HEK293 (cell line): ENCODE measurements around the gene MSI2.
A peak's percentile ranks its signal among the peaks of the same experiment; 100 is the strongest.

Source experiments
- CTCF ChIA-PET: fragments of 350-600 bp; formaldehyde crosslinking; extraction: SDS; loops from one replicate; lab custom pipeline; 2021; ENCODE audit warnings: antibody characterized with exemption; lab: Yijun Ruan, JAX
- POLR2A ChIA-PET: fragments of 300-600 bp; formaldehyde crosslinking; extraction: SDS; loops from one replicate; lab custom pipeline; 2020; ENCODE audit warnings: antibody characterized with exemption, inconsistent platforms; lab: Yijun Ruan, JAX
- H3K27ac ChIP-seq: fragments of 200-500 bp; sonication (Bioruptor generic); 2 replicates; pipeline ENCODE4 v1.5.1; 2014; ENCODE audit warnings: low read depth, low read length, control low read depth, inconsistent platforms; ENCODE audit errors: extremely low read depth
- H3K36me3 ChIP-seq, 2 experiments: fragments of 200-500 bp in 1 of 2; sonication (Bioruptor generic) in 1 of 2; 1 replicate in 1 of 2; 2 replicates in 1 of 2; pipeline ENCODE4 v1.5.1; 2014 to 2017; ENCODE audit warnings: inconsistent platforms in 2 of 2, low read length in 2 of 2; ENCODE audit not compliant: control insufficient read depth in 2 of 2, insufficient read depth in 1 of 2
- H3K4me1 ChIP-seq: fragments of 200-500 bp; sonication (Bioruptor generic); 2 replicates; pipeline ENCODE4 v1.5.1; 2014; ENCODE audit warnings: mild to moderate bottlenecking, low read length, inconsistent platforms; ENCODE audit not compliant: control insufficient read depth, insufficient read depth
- H3K4me3 ChIP-seq: 2 replicates; pipeline ENCODE4 v1.5.1; 2011; ENCODE audit warnings: low read depth, mild to moderate bottlenecking, control low read depth, low read length, moderate library complexity
- H3K9me3 ChIP-seq: fragments of 200-500 bp; sonication (Bioruptor generic); 2 replicates; pipeline ENCODE4 v1.5.1; 2014; ENCODE audit warnings: low read depth, low read length, inconsistent platforms; ENCODE audit not compliant: control insufficient read depth, insufficient read depth
- FEZF1 ChIP-seq: fragments of 450-650 bp; formaldehyde crosslinking; IDR thresholded peaks from 2 replicates; pipeline ENCODE4 v1.5.1; 2016; ENCODE audit warnings: missing biosample characterization, missing genetic modification characterization
- HIC1 ChIP-seq: fragments of 450-650 bp; formaldehyde crosslinking; IDR thresholded peaks from 2 replicates; pipeline ENCODE4 v1.5.1; 2016; ENCODE audit warnings: missing biosample characterization, missing genetic modification characterization
- INSM2 ChIP-seq: fragments of 450-650 bp; formaldehyde crosslinking; IDR thresholded peaks from 2 replicates; pipeline ENCODE4 v1.5.1; 2016; ENCODE audit warnings: missing biosample characterization, missing genetic modification characterization
- PRDM1 ChIP-seq: fragments of 450-650 bp; formaldehyde crosslinking; IDR thresholded peaks from 2 replicates; pipeline ENCODE4; 2016; ENCODE audit warnings: missing biosample characterization, missing genetic modification characterization
- SCRT2 ChIP-seq: fragments of 450-650 bp; formaldehyde crosslinking; IDR thresholded peaks from 2 replicates; pipeline ENCODE4 v1.5.1; 2016; ENCODE audit warnings: missing biosample characterization, missing genetic modification characterization
- ZBTB48 ChIP-seq: fragments of 450-650 bp; formaldehyde crosslinking; IDR thresholded peaks from 2 replicates; pipeline ENCODE4 v1.5.1; 2016; ENCODE audit warnings: missing biosample characterization, missing genetic modification characterization
- ZBTB6 ChIP-seq: fragments of 450-650 bp; formaldehyde crosslinking; IDR thresholded peaks from 2 replicates; pipeline ENCODE4 v1.5.1; 2017; ENCODE audit warnings: missing biosample characterization, missing genetic modification characterization
- ZBTB8A ChIP-seq: fragments of 450-650 bp; formaldehyde crosslinking; IDR thresholded peaks from 2 replicates; pipeline ENCODE4 v1.5.1; 2016; ENCODE audit warnings: missing biosample characterization, missing genetic modification characterization
- ZFP41 ChIP-seq: fragments of 450-650 bp; formaldehyde crosslinking; IDR thresholded peaks from 2 replicates; pipeline ENCODE4 v1.5.1; 2016; ENCODE audit warnings: missing biosample characterization, missing genetic modification characterization, borderline replicate concordance
- ZFP69B ChIP-seq: fragments of 450-650 bp; formaldehyde crosslinking; IDR thresholded peaks from 2 replicates; pipeline ENCODE4 v1.5.1; 2016; ENCODE audit warnings: missing biosample characterization, missing genetic modification characterization
- ZNF169 ChIP-seq: fragments of 450-650 bp; formaldehyde crosslinking; IDR thresholded peaks from 2 replicates; pipeline ENCODE4 v1.5.1; 2016; ENCODE audit warnings: missing biosample characterization, missing genetic modification characterization
- ZNF18 ChIP-seq: fragments of 450-650 bp; formaldehyde crosslinking; IDR thresholded peaks from 2 replicates; pipeline ENCODE4 v1.5.1; 2016; ENCODE audit warnings: missing biosample characterization, missing genetic modification characterization
- ZNF2 ChIP-seq: fragments of 450-650 bp; formaldehyde crosslinking; IDR thresholded peaks from 2 replicates; pipeline ENCODE4 v1.5.1; 2016; ENCODE audit warnings: missing biosample characterization, missing genetic modification characterization
- ZNF202 ChIP-seq: fragments of 450-650 bp; formaldehyde crosslinking; IDR thresholded peaks from 2 replicates; pipeline ENCODE4 v1.5.1; 2016; ENCODE audit warnings: missing biosample characterization, missing genetic modification characterization, borderline replicate concordance
- ZNF280C ChIP-seq: fragments of 450-650 bp; formaldehyde crosslinking; IDR thresholded peaks from 2 replicates; pipeline ENCODE4 v1.5.1; 2016; ENCODE audit warnings: missing biosample characterization, missing genetic modification characterization
- ZNF555 ChIP-seq: fragments of 450-650 bp; formaldehyde crosslinking; conservative IDR thresholded peaks from 2 replicates; pipeline ENCODE4 v1.5.1; 2017; ENCODE audit warnings: missing biosample characterization, mild to moderate bottlenecking, missing genetic modification characterization, inconsistent platforms
- ZNF585B ChIP-seq: fragments of 450-650 bp; formaldehyde crosslinking; IDR thresholded peaks from 2 replicates; pipeline ENCODE4 v1.5.1; 2016; ENCODE audit warnings: missing biosample characterization, missing genetic modification characterization

MSI2 gene

GRCh38 chr17:57352665-57353175, 96.4 kb downstream of the MSI2 start:
- Histone ChIP-seq H3K27ac (no peak overlapping the region), H3K4me3 (no peak overlapping the region), H3K9me3 (no peaks in the 10 kb centered on the region), H3K4me1 (peaks cover 5% of the 10 kb centered on the region), H3K36me3 (peaks cover 0 to 28% of the 10 kb centered on the region in 2 experiments; a peak in 1 of 3 replicates)
- POLR2A ChIA-PET = interaction anchor here (0.5 kb wide), 1 partner anchor 86 kb away, joined by 4 read pairs; no protein-coding TSS in a partner anchor
- TF ChIP-seq HIC1 (no peak), ZNF555 (tag by site-specific recombination) (no peak), ZBTB6 (tag by site-specific recombination) (no peak), ZFP41 (tag by site-specific recombination) (no peak), ZFP69B (tag by site-specific recombination) (no peak), PRDM1 (tag by site-specific recombination) (no peak), SCRT2 (tag by site-specific recombination) (no peak), ZNF280C (no peak), ZBTB8A (tag by site-specific recombination) (no peak), ZNF585B (no peak), ZNF202 (tag by site-specific recombination) (no peak), FEZF1 (tag by site-specific recombination) (no peak), ZNF2 (tag by site-specific recombination) (no peak), ZNF169 (tag by site-specific recombination) (no peak), ZBTB48 (tag by site-specific recombination) (no peak)
- CTCF ChIA-PET = interaction anchor here (0.7 kb wide), 1 partner anchor 41 kb away, joined by 4 read pairs; no protein-coding TSS in a partner anchor

- H3K4me3 ChIP-seq = no peak overlapping the region
- H3K4me1 ChIP-seq = peaks cover 5% of the 10 kb centered on the region
- TF ChIP-seq INSM2 (tag by site-specific recombination) = no peak
- TF ChIP-seq ZNF18 (tag by site-specific recombination) = peak; percentile 75
- ChIA-PET CTCF (no interaction called here), POLR2A (no interaction called here)
- H3K9me3 ChIP-seq = no peaks in the 10 kb centered on the region
- H3K27ac ChIP-seq = no peak overlapping the region
- peaks cover 0 to 14% of the 10 kb centered on the region in 2 experiments; a peak in 1 of 3 replicates for H3K36me3 ChIP-seq
Measured at GRCh38 chr17:57354673-57355072, 98.3 kb downstream of the MSI2 start.
